Mucosa of descending colon (tissue), 3 donors: ENCODE measurements around the gene SRSF5. TPM values are rescaled to one million over a fixed set of nuclear protein-coding genes. Genes with fewer than 3 reads are reported as not detected.
A peak's percentile ranks its signal among the peaks of the same experiment; 100 is the strongest.
"Not testable (repeated sequence)": the region's sequence is repeated elsewhere in the genome, so short reads cannot be mapped to it uniquely, and the experiment has no call there.

Experiments used
- ATAC-seq: fragments of 200-7000 bp; cut with Tn5 transposase; one replicate; pipeline ENCODE4 v1.9.1; 2020; ENCODE audit warnings: mild to moderate bottlenecking, moderate library complexity
- DNase-seq, 3 donors: peaks; one replicate each; pipeline ENCODE4 v3.0.0-alpha.2; 2020
- H3K36me3 ChIP-seq: fragments of 200-600 bp; one replicate; pipeline ENCODE4 v1.8.0; 2021; ENCODE audit warnings: low read depth, mild to moderate bottlenecking
- H3K4me1 ChIP-seq: fragments of 200-600 bp; one replicate; pipeline ENCODE4 v1.8.0; 2021; ENCODE audit warnings: low read depth, mild to moderate bottlenecking
- H3K4me3 ChIP-seq: fragments of 200-600 bp; one replicate; pipeline ENCODE4 v1.8.0; 2021; ENCODE audit warnings: mild to moderate bottlenecking
- H3K9me3 ChIP-seq: fragments of 200-600 bp; one replicate; pipeline ENCODE4 v1.8.0; 2021; ENCODE audit warnings: mild to moderate bottlenecking
- intact Hi-C, 2 donors: fragments of 100-400 bp; cut with DNase I in 1 of 2; cut with micrococcal nuclease in 1 of 2; formaldehyde crosslinking; loops; one replicate each; pipeline versions ENCODE4 v1.11.0 to v1.11.1; 2022; cut with DNase I, micrococcal nuclease
- long read RNA-seq, 2 donors: library from polyadenylated mRNA; unstranded; transcript quantifications; one replicate each; pipeline ENCODE4 v2.0.0, GENCODE V29; 2019 to 2021
- total RNA-seq, 3 donors: library from RNA; stranded (reverse); fragmentation: NEBNext Ultra II Directional in 2 of 3; extraction: Animal tissue kit (Norgen Biotek cat#: 25700) in 2 of 3; gene quantifications; one replicate each; pipeline versions ENCODE4 v1.2.1 to v1.2.4, GENCODE V29; 2021 to 2023
- TF ChIP-seq, protein P1 (sequence below): fragments of 200-600 bp; IDR thresholded peaks from one replicate; pipeline ENCODE4 v1.8.0; 2022; ENCODE audit warnings: antibody characterized with exemption, mild to moderate bottlenecking
- donor health status: DM: no; HTN: no; CAD: no; lungs with moderate emphysema.
- donor health status: DM: no; HTN: no; CAD: no.
- donor health status: DM: no; HTN: yes; CAD: no.

SRSF5 gene
- 100 to 1,000 TPM; 324 to 383 (median 352) TPM for total RNA-seq
- long read RNA-seq, donor 1, transcript SRSF5-201 (8 exons, 1,638 nt): minor isoform, 11 of 173 reads
- long read RNA-seq, donor 1, transcript SRSF5-217 (8 exons, 1,500 nt): major isoform, 43 of 173 reads
- long read RNA-seq, donor 1, transcript SRSF5-207 (6 exons, 3,044 nt): minor isoform, 8 of 173 reads
- long read RNA-seq, donor 1, partial matches to known transcripts: 17 of 173 reads
- long read RNA-seq, donor 1, other reads (novel, unspliced or antisense): 91 of 173 reads
- long read RNA-seq, donor 2, transcript SRSF5-217 (8 exons, 1,500 nt): major isoform, 40 of 132 reads
- long read RNA-seq, donor 2, partial matches to known transcripts: 41 of 132 reads
- long read RNA-seq, donor 2, other reads (novel, unspliced or antisense): 46 of 132 reads

DNA sequence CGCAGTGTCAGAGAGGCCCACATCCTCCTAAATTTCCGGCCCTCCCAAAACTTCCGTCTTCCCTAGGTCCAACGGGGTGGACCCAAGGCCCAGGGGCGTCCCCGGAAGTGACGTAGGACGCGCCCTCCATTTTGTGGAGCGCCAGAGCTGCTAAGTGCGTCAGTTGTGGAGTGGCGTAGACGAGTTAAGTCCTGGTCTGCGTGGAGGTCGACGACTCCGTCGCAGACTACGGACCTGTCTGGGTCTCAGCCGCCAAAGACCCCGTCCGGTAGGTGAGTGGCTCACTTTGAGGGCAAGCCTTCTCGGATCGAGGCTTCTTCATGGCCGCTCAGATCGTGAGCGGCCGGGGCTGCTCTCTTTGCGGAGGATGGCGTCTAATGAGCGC lies at the start of gene SRSF5:
Gene SRSF5 (plus strand): TSS at position 159 of the 385 bp plus-strand sequence. CDS start 1,015 bp downstream, outside the sequence.
- peaks cover 23% of the 10 kb centered on the region for H3K4me1 ChIP-seq
- intact Hi-C loops: no loop called here
- ATAC-seq: peak; percentile 96

DNA sequence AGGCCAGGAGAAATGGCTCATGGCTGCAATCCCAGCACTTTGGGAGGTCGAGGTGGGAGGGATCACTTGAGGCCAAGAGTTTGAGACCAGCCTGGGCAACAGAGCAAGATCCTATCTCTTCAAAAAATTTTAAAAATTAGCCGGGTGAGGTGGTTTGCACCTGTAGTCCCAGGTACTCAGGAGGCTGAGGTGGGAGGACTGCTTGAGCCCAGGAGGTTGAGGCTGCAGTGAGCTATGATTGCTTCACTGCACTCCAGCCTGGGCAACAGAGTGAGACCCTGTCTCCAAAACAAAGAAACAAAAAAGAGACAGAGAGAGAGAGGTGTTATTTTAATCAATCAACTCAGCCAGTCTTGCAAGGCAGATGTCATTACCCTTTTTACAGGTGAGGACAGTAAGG lies 48.3 kb upstream of the SRSF5 start:
- H3K4me3 ChIP-seq, ATAC-seq, H3K36me3 ChIP-seq, intact Hi-C loops, H3K9me3 ChIP-seq, DNase-seq: not testable (repeated sequence)
- peaks cover 10% of the 10 kb centered on the region for H3K4me1 ChIP-seq

More for the DNA sequence above, at the start of gene SRSF5:
- TF ChIP-seq, protein P1, sequence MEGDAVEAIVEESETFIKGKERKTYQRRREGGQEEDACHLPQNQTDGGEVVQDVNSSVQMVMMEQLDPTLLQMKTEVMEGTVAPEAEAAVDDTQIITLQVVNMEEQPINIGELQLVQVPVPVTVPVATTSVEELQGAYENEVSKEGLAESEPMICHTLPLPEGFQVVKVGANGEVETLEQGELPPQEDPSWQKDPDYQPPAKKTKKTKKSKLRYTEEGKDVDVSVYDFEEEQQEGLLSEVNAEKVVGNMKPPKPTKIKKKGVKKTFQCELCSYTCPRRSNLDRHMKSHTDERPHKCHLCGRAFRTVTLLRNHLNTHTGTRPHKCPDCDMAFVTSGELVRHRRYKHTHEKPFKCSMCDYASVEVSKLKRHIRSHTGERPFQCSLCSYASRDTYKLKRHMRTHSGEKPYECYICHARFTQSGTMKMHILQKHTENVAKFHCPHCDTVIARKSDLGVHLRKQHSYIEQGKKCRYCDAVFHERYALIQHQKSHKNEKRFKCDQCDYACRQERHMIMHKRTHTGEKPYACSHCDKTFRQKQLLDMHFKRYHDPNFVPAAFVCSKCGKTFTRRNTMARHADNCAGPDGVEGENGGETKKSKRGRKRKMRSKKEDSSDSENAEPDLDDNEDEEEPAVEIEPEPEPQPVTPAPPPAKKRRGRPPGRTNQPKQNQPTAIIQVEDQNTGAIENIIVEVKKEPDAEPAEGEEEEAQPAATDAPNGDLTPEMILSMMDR: no peak
- DNase-seq: peak; percentile 96 to 98 (median 97)
- H3K36me3 ChIP-seq: peaks cover 12% of the 10 kb centered on the region
- H3K4me3 ChIP-seq: peak within 1 kb of the TSS; percentile 97
- H3K9me3 ChIP-seq: no peaks in the 10 kb centered on the region

DNA sequence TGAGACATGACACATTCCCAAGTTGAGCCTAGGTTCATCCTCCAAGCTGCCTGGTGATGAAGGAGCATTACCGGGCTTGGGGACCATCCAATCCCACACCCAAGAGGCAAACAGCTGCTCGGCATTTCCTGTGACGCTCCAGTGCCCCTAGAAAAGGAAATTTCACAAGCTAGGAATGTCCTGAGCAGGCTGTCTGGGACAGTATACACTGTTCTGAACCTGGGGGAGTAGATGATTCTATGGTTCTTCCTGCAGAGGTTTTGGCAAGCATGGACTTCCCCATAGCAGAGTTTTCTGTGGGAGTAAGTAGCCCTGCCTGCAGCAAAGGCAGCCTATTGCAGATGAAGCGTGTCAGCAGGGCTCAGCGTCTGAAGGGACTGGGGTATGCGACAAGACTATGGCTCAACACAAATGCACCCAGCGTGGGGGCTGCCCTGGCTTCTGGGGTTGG lies 47.4 kb upstream of the SRSF5 start:
- Histone ChIP-seq H3K36me3 (no peaks in the 10 kb centered on the region), H3K9me3 (no peaks in the 10 kb centered on the region), H3K4me3 (no peak overlapping the region), H3K4me1 (peaks cover 4% of the 10 kb centered on the region)
- TF ChIP-seq, protein P1: no peak
- intact Hi-C loops: no loop called here
- peak; percentile 43 for ATAC-seq
- peak in 1 of 3 donors; percentile 51 for DNase-seq

DNA sequence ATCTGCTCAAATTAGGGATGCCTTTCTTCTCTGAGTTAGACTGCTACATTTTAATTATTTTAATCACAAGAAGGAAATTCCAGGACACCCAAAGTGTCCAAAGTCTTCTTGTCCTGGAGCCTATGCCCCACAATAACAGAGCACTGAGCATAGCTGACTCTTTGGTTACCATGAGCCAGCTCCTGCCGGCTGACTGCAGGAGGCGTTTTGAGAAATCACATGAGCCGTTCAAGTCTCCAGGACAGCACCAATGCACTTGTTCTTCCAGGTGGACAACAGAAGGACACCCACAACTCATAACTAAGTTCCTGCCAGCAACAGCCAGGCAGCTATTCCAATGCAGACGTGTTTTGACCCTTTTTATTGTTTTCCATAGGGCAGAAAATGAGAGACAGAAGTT lies 46.0 kb upstream of the SRSF5 start:
- ATAC-seq (no peak), DNase-seq (no peak)
- intact Hi-C loops: loop anchor here in 1 of 2 donors (5.0 kb wide), 1 partner anchor 119 kb away; no protein-coding TSS in a partner anchor
- Histone ChIP-seq H3K4me1 (peaks cover 4% of the 10 kb centered on the region), H3K36me3 (no peaks in the 10 kb centered on the region), H3K4me3 (no peak overlapping the region), H3K9me3 (no peaks in the 10 kb centered on the region)
- TF ChIP-seq, protein P1: no peak

DNA sequence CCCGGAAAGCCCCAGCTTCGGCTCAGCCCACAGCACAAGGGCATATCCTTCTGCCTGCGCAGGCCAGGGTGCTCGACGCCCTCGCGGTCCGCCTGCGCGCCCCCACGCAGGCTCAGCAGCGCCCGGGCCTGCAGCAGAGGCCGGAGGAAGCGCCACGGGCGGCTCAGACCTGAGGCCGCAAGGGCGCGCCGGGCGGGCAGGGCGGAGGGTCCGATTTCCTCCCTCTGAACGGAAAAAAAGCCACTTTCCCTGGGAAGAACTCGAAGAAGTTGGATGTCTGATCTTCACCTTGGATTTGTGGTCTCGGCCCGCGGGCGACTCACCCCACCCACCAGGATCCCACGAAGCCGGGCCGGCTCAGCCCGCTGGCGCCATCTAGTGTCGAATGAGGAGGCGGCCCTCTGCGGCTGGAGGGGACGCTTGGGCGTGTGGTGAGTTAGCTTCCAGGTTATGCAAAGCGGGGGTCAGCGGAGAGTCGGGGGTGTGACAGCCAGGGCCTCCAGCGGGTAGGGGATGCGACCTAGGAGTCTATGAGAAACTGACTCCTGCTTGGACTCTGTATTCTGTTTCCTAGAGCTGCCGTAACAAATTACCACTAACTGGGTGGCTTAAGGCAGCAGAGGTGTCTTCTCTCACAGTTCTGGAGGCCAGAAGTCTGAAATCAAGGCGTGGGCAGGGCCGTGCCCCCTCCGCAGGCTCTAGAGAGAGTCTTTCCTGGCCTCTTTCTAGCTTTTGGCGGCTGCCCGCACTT lies 40.0 kb upstream of the SRSF5 start:
- TF ChIP-seq, protein P1: peak; percentile 95
- DNase-seq: peak; percentile 83 to 88 (median 86)
- Histone ChIP-seq H3K4me3 (no peak overlapping the region), H3K4me1 (no peaks in the 10 kb centered on the region), H3K9me3 (no peaks in the 10 kb centered on the region), H3K36me3 (no peaks in the 10 kb centered on the region)
- ATAC-seq: peak; percentile 94
- intact Hi-C loops: loop anchor here (5.0 kb wide), 3 partner anchors 125 to 145 kb away; no protein-coding TSS in a partner anchor
